ENCODE results near the gene LRRFIP2.
"Not testable (repeated sequence)": the region's sequence is repeated elsewhere in the genome, so short reads cannot be mapped to it uniquely, and the experiment has no call there.

LRRFIP2 gene

GRCh38 chr3:37183375-37183831 lies 9.0 kb upstream of the LRRFIP2 start:
- DNase-seq: no peak

- DNase-seq: no peak
Measured at GRCh38 chr3:37182816-37183215, 8.4 kb upstream of the LRRFIP2 start.

DNA sequence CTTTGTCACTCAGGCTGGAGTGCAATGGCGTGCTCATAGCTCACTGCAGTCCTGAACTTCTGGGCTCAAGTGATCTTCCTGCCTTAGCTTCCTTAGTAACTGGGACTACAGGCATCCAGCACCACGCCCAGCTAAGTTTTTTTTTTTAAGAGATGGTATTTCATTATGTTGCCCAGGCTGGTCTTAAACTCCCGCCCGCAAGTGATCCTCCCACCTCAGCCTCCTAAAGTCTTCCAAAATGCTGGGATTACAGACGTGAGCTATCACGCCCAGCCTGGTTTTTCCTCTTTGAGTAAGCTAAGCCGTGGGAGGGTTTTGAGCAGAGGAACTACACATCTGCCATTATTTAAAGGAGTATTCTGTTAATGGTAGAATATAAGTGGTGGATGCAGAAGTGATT lies 7.4 kb upstream of the LRRFIP2 start:
- no peak for DNase-seq

- no peak for DNase-seq
Measured at GRCh38 chr3:37179144-37179967, 5.0 kb upstream of the LRRFIP2 start.

- DNase-seq: no peak
Measured at GRCh38 chr3:37173806-37174205, 576 bp downstream of the LRRFIP2 start.

GRCh38 chr3:37171144-37171543 lies 3.2 kb downstream of the LRRFIP2 start:
- DNase-seq: no peak

GRCh38 chr3:37170513-37170912 lies 3.9 kb downstream of the LRRFIP2 start:
- DNase-seq: no peak

DNA sequence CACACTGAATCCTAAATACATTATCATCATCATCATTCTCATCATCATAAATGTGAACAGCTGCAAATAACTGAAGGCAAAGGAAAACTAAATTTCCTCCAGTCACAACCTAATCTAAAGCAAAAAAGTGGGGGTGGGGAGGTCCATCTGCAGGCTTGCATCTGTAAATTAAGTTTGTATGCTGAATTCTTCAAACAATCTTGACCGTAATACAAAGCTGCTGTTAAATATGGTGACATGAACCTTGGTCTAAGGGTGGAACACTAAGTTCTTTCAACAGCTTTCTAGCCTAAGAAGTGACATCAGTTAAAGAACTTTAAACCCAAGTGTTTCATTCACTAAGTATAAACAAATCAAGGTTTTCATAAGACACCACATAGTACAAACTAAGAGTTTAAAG lies 4.3 kb downstream of the LRRFIP2 start:
- no peak for DNase-seq

DNA sequence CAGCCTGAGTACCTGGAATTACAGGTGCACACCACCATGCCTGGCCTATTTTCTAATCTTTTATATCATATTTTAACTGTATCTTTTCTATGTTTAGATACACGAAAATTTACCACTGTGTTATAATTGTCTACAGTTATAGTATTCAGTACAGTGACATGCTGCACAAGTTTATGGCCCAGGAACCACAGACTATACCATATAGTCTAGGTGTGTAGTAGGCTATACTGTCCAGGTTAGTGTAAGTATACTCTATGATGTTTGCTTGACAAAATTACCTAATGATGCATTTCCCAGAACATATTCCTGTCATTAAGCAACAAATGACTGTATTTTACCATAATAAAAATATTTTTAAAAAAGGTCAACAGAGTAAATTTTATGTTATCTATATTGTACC lies 5.5 kb downstream of the LRRFIP2 start:
- no peak for DNase-seq

DNA sequence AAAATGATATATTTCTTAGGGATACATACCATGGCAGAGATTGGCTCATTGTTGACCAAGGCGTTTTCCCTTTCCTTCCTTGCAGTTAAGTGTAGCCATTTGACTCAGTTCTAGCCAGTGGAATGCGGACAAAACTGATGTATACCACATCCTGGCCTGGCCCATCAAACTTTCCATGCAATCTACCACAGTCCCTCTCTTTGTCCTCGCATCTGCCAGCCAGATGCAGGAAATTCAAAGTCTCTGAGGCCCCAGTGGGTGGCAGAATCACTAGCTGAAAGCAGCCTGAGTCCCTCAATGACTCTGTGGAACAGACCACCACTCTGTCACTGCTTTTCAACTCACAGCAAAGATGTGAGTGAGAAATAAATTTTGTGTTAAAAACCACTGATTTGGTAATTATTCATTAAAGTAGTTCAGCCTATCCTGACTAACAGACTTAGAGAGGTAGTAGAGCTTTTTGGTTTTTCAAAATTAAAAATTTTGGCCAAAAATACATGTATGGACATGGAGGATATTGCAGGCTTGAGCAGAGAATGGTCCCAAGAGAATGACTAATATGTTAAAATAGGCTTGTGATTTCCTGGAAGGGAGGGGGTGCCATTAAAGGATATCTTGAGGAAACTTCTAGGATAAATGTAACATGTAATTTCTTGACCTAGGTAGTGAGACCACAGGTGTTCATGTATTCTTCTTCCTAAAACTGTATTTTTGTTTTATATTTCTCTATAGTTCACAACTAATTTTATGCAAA lies 10.9 kb downstream of the LRRFIP2 start:
- no peak for DNase-seq

DNA sequence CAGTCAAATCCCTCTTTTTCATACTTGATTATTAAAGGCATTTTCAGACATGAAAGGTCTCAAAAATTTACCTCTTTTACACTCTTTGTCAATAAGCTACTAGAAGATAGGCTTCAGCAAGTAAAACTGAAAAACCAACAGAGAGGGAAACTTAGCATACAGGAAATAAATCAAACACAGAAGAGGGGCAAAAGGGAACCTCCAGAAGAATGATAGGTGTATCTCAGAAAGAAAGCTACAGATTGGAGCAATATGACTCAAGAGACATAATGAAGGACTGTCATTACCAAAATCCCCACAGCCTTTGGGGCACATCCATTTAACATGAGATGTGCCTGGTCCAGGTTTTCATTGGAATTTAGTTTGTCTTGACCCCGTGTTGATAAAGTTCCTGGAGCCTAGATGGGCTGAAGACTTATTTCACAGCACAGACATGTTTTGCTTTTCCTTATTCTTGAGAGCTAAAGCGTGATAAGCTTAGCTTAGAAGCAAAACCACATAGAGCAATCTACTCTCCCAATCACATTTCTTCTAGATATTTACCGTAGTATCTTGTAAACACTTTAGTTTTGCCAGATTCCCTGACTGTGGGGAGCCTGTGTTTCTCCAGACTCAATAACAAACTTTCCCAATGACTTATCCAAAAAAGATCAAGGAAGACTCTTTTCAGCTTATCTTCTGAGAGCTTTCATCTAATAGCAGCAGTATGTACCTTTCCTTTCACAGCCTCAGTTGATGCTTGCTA lies 11.7 kb downstream of the LRRFIP2 start:
- DNase-seq: no peak

GRCh38 chr3:37161351-37161750 lies 13.0 kb downstream of the LRRFIP2 start:
- no peak for DNase-seq

GRCh38 chr3:37155782-37156181 lies 18.6 kb downstream of the LRRFIP2 start:
- no peak for DNase-seq

DNA sequence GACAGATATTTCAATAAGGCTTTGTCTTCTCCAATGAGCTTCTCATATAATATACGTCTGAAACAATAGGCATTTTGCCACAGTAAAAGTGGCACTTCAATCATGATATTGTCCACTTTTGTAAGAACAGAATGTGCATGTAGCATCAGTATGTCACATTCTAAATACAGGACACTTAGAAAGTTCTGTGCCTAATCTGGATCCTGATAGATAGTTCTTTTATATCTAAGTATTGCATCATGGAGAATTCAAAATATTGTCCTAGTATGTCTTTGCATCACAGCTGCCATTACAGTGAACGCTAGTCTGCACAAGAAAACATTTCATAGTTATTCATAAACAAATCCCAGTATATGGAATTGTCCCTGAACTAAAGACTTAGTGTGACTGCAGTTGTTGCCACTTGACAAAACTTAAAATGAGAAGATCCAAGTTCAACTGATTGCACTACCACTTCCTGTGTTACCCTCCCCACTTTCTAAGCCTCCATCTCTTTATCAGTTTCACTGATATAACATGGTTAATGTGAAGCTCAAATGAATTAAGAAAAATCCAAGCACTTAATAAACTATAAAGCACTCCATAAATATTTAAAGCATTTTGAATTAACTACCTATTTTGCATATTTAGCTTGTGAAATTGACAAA lies 19.6 kb downstream of the LRRFIP2 start:
- no peak for DNase-seq

DNA sequence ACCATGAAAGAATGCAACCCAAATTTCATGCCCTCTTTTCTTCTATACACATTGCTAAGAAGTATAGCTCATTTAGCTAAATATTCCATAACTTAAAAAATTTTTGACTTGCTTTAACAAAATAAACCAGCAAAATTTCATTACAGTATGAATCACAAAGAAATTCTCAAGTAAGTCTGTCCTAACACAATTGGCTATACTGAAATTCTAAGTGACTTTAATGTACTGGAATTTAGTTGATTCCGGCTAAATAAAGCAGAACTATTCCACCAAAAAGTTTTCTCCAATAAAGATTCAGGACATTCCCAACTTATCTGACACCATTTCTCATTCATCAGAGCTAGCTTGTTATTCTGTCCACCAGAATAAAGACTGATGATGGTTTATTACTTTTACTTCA lies 23.8 kb downstream of the LRRFIP2 start:
- no peak for DNase-seq

- DNase-seq: no peak
Measured at GRCh38 chr3:37149257-37149656, 25.1 kb downstream of the LRRFIP2 start.

DNA sequence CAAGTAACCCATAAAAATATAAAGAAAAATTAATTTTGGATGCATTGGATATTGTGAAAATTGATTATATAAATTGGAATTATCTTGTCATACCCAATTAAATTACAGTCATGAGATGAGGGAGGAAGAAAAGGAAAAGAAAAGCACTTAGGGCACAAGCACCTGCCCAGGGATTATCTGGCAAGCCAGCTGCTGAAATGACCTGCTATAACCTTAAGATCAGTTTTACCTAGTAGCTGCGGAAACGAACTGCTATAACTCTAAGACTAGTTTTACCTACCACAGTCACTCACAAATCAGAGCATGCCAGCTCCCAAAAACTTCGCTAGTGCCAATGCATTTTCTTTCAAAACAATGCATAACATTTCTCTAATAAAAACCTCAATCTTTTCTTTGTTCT lies 26.2 kb downstream of the LRRFIP2 start:
- DNase-seq: no peak

- DNase-seq: no peak
Measured at GRCh38 chr3:37147666-37148065, 26.7 kb downstream of the LRRFIP2 start.

DNA sequence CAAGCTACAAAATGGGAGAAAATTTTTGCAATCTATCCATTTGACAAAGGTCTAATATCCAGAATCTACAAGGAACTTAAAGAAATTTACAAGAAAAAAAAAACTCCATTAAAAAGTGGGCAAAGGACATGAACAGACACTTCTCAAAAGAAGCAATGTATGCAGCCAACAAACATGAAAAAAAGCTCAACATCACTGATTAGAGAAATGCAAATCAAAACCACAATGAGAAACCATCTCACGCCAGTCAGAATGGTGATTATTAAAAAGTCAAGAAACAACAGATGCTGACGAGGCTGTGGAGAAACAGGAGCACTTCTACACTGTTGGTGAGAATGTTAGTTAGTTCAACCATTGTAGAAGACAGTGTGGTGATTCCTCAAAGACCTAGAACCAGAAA lies 27.5 kb downstream of the LRRFIP2 start:
- DNase-seq: not testable (repeated sequence)

GRCh38 chr3:37145611-37146010 lies 28.8 kb downstream of the LRRFIP2 start:
- no peak for DNase-seq

DNA sequence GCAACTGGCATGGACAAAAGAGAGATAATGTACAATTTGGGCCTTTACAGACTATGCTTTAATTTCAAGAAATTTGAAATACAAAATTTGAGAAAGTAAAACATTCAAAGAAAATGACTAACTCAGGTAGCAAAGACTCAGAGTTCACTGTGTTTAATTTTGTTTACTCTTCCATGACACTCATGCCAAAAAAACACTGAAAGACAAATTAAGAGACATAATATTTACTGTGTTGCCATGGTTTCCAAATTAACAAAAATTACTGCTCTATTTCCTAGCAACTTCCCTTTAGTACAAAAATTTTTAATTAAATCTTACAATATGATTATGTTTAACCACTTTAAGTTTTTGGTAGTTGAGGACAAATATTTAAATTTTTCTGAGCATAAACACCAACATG lies 29.6 kb downstream of the LRRFIP2 start:
- DNase-seq: no peak

DNA sequence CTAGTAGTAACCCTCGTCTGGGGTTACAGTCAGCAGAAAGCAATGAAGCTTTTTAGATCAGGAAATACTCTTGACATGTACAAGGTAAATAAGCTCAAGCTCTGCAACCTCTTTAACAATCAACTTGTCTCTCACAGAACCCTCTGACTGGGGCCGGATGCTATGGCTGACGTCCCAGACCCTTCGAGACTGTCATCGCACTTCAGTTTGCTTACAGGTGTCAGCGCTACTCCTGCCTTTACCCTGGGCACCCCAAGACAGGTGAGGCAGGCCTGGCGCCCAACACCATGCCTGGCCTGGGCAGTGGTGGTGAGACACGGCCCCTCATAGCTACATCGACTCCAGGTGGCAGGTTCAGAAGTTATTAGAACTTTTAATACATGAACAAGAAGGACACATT lies 30.6 kb downstream of the LRRFIP2 start:
- no peak for DNase-seq

- no peak for DNase-seq
Measured at GRCh38 chr3:37141676-37142075, 32.7 kb downstream of the LRRFIP2 start.

Data from activated CD4-positive, alpha-beta T cell treated with anti-CD3 and anti-CD28 coated beads for 4 hours (primary cell).